ENCODE results near the gene DIAPH3.

The DIAPH3 gene

DNA sequence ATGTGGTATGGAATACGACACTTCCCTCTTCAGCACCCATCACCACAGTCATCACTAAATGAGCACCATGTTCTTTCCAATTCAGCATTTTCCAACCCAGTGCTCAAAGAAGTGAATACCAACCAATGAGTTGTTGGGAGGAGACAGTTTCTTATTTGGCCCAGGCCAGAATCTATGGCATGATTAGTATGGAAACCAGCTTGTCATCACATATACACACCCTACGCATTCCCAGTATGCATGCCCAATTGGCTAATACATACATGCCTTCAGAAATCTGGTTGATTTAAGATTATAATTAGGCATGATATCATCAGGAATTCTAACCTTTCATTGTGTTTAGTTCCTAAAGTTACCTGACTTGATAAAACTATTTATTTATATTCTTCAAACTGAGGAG lies 430.0 kb downstream of the DIAPH3 start:
- no peaks in the 10 kb centered on the region for H3K36me3 Mint-ChIP-seq (ENCODE audit: low read depth)

DNA sequence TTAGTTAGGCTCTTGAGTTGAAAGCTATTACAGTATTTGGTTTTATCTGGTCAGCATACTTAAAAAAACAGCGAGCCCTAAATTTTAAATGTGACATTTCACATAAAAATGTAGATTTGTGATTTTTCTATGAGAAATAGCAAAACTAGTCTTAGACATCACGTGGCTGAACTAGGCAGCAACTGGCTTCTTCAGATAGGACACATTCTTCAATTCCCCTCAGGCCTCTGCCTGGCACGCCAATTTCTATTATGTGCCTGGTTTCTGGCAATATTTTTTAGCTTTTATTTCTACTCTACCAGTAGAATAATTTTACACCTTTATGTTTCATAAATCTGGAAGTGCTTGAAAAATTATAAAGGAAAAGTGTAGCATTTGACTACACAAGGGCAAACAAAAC lies 433.7 kb downstream of the DIAPH3 start:
- TF ChIP-seq, protein P1, sequence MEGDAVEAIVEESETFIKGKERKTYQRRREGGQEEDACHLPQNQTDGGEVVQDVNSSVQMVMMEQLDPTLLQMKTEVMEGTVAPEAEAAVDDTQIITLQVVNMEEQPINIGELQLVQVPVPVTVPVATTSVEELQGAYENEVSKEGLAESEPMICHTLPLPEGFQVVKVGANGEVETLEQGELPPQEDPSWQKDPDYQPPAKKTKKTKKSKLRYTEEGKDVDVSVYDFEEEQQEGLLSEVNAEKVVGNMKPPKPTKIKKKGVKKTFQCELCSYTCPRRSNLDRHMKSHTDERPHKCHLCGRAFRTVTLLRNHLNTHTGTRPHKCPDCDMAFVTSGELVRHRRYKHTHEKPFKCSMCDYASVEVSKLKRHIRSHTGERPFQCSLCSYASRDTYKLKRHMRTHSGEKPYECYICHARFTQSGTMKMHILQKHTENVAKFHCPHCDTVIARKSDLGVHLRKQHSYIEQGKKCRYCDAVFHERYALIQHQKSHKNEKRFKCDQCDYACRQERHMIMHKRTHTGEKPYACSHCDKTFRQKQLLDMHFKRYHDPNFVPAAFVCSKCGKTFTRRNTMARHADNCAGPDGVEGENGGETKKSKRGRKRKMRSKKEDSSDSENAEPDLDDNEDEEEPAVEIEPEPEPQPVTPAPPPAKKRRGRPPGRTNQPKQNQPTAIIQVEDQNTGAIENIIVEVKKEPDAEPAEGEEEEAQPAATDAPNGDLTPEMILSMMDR (IDR thresholded peaks at IDR 0.05) = no peak
- Mint-ChIP-seq H3K4me3 (no peak overlapping the region), H3K4me1 (peaks cover 10% of the 10 kb centered on the region), H3K9me3 (no peaks in the 10 kb centered on the region), H3K27ac (no peak overlapping the region), H3K27me3 (ENCODE audit: low read depth, poor library complexity) (no peaks in the 10 kb centered on the region), H3K36me3 (ENCODE audit: low read depth) (no peaks in the 10 kb centered on the region)
- DNase-seq = no peak

More for the DNA sequence above, 430.0 kb downstream of the DIAPH3 start:
- Mint-ChIP-seq H3K4me1 (peaks cover 15% of the 10 kb centered on the region), H3K27me3 (ENCODE audit: low read depth, poor library complexity) (no peaks in the 10 kb centered on the region), H3K27ac (no peak overlapping the region), H3K9me3 (no peaks in the 10 kb centered on the region), H3K4me3 (no peak overlapping the region)
- TF ChIP-seq, protein P1 (IDR thresholded peaks at IDR 0.05) = no peak
- DNase-seq = no peak

DNA sequence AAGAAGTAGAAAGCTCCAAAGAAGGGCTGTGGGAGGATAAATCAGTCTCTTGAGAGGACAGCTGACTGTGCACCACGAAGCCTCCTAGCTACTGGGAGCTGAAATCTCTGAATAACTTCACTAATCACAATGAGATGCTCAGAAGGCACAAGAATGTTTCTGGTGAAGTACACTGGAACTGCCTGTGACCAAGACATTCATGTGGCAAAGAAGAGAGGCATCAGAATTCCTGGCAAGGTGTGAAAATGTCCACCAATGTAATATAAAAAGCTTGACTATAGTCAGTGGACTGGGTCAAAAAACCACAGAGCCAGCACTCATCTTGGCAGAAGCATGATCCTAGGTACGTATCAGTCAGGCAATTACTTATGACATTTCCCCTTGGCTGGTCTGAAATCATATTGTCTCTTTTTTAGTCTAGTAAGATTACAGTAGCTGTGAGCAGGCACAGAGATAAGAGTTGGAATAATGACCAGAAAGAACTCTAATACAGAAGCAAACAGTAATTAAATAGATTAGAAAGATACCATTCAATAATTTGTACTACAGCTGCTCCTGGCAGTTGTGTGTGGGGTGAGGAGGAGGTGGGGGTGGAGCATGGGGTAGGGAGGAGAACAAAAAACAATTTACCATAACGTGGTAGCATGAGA lies 434.7 kb downstream of the DIAPH3 start:
- no peaks in the 10 kb centered on the region for H3K9me3 Mint-ChIP-seq
- H3K36me3 Mint-ChIP-seq (ENCODE audit: low read depth) = no peaks in the 10 kb centered on the region
- no peak for DNase-seq
- TF ChIP-seq, protein P1 (IDR thresholded peaks at IDR 0.05) = no peak
- H3K4me3 Mint-ChIP-seq = no peak overlapping the region
- no peaks in the 10 kb centered on the region for H3K27me3 Mint-ChIP-seq (ENCODE audit: low read depth, poor library complexity)
- peaks cover 4% of the 10 kb centered on the region for H3K4me1 Mint-ChIP-seq
- no peak overlapping the region for H3K27ac Mint-ChIP-seq

GRCh38 chr13:59721926-59722910 lies 441.5 kb downstream of the DIAPH3 start:
- H3K9me3 Mint-ChIP-seq = no peaks in the 10 kb centered on the region
- no peak for DNase-seq
- no peak overlapping the region for H3K4me3 Mint-ChIP-seq

GRCh38 chr13:59715611-59716010 lies 448.1 kb downstream of the DIAPH3 start:
- no peak for DNase-seq
- no peak overlapping the region for H3K4me3 Mint-ChIP-seq
- TF ChIP-seq, protein P1 (IDR thresholded peaks at IDR 0.05) = no peak
- H3K27me3 Mint-ChIP-seq (ENCODE audit: low read depth, poor library complexity) = peaks cover 3% of the 10 kb centered on the region
- no peaks in the 10 kb centered on the region for H3K36me3 Mint-ChIP-seq (ENCODE audit: low read depth)
- no peaks in the 10 kb centered on the region for H3K9me3 Mint-ChIP-seq
- no peaks in the 10 kb centered on the region for H3K4me1 Mint-ChIP-seq
- no peak overlapping the region for H3K27ac Mint-ChIP-seq

More at GRCh38 chr13:59721926-59722910, 441.5 kb downstream of the DIAPH3 start:
- Mint-ChIP-seq H3K27me3 (ENCODE audit: low read depth, poor library complexity) (no peaks in the 10 kb centered on the region), H3K27ac (no peak overlapping the region), H3K4me1 (no peaks in the 10 kb centered on the region), H3K36me3 (ENCODE audit: low read depth) (no peaks in the 10 kb centered on the region)
- TF ChIP-seq, protein P1 (IDR thresholded peaks at IDR 0.05) = no peak
